ENCODE measurements around the gene VIT. TPM values are rescaled to one million over a fixed set of nuclear protein-coding genes. Genes with fewer than 3 reads are reported as not detected.

VIT gene
- total RNA-seq, 4 donors from 2014 or later, result 17.0 to 32.3 (median 28.7) TPM

DNA sequence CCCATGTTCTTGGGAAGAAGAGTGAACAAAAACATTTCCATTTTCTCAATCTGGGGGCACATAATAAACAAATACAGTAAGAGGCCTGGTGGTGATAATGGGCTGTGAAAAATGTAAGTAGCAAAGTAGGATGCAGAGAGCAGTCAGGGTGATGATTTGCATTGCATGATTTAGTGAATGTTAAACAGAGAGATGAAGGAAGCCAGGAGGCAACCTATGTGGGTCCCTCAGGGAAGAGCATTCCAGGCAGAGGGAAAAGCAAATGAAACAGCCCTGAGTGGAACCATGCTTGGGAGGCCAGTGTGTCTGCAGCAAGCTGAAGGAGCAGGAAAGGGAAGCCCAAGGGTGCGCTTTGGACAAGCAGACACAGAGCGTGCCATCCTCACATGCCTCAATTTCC, 5.4 kb downstream of the VIT start:
- no peaks in the 10 kb centered on the region for H3K36me3 ChIP-seq
- peak; percentile 50 for DNase-seq (ENCODE audit: extremely low spot score)
- H3K4me3 ChIP-seq, result no peak overlapping the region
- intact Hi-C loops (cut with DNase I), result no loop called here
- peaks cover 0 to 10% (median 5%) of the 10 kb centered on the region in 4 donors for H3K4me1 ChIP-seq
- WGBS, result 50% methylated on average over 2 of the region's 2 CpGs
- no peaks in the 10 kb centered on the region for H3K9me3 ChIP-seq
- no peak overlapping the region for H3K27ac ChIP-seq (replicated peaks in 1 of 4)
- TF ChIP-seq, protein P1, sequence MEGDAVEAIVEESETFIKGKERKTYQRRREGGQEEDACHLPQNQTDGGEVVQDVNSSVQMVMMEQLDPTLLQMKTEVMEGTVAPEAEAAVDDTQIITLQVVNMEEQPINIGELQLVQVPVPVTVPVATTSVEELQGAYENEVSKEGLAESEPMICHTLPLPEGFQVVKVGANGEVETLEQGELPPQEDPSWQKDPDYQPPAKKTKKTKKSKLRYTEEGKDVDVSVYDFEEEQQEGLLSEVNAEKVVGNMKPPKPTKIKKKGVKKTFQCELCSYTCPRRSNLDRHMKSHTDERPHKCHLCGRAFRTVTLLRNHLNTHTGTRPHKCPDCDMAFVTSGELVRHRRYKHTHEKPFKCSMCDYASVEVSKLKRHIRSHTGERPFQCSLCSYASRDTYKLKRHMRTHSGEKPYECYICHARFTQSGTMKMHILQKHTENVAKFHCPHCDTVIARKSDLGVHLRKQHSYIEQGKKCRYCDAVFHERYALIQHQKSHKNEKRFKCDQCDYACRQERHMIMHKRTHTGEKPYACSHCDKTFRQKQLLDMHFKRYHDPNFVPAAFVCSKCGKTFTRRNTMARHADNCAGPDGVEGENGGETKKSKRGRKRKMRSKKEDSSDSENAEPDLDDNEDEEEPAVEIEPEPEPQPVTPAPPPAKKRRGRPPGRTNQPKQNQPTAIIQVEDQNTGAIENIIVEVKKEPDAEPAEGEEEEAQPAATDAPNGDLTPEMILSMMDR (IDR thresholded peaks at IDR 0.05), result no peak
- TF ChIP-seq POLR2AphosphoS5 (IDR thresholded peaks at IDR 0.05) (no peak), EP300 (IDR thresholded peaks at IDR 0.05) (no peak), POLR2A (IDR thresholded peaks at IDR 0.05; ENCODE audit: low read depth) (no peak)
- H3K27me3 ChIP-seq, result no peaks in the 10 kb centered on the region

DNA sequence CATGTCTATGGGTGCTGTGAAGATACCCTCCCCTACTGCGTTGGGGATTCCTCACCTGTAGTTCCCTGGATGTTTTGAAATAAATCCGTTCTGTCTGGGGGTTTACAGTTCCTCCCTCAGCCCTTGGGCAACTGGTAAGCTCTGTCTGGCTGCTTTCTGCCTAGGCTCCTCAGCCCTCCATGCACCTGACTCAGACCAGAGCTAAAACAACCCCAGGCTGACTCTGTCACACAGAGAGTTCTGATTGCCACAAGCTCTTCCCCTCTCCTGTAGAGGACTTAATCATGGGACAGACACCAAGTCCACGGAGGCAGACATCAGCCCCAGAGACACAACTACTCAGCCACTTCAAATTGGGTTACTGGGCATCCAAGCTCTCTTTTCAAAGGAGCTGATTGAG, 6.3 kb downstream of the VIT start:
- H3K4me1 ChIP-seq, result peaks cover 0 to 12% (median 5%) of the 10 kb centered on the region in 4 donors
- no peaks in the 10 kb centered on the region for H3K9me3 ChIP-seq
- no peaks in the 10 kb centered on the region for H3K36me3 ChIP-seq
- H3K4me3 ChIP-seq, result no peak overlapping the region
- 93% methylated on average over 3 of the region's 3 CpGs for WGBS
- no peak overlapping the region for H3K27ac ChIP-seq (replicated peaks in 1 of 4)
- DNase-seq (ENCODE audit: extremely low spot score), result peak; percentile 64
- no peaks in the 10 kb centered on the region for H3K27me3 ChIP-seq
- intact Hi-C loops (cut with DNase I), result no loop called here
- no peak for TF ChIP-seq POLR2A (IDR thresholded peaks at IDR 0.05; ENCODE audit: low read depth)
- TF ChIP-seq POLR2AphosphoS5 (IDR thresholded peaks at IDR 0.05), result no peak
- no peak for TF ChIP-seq EP300 (IDR thresholded peaks at IDR 0.05)
- TF ChIP-seq, protein P1 (IDR thresholded peaks at IDR 0.05), result no peak

DNA sequence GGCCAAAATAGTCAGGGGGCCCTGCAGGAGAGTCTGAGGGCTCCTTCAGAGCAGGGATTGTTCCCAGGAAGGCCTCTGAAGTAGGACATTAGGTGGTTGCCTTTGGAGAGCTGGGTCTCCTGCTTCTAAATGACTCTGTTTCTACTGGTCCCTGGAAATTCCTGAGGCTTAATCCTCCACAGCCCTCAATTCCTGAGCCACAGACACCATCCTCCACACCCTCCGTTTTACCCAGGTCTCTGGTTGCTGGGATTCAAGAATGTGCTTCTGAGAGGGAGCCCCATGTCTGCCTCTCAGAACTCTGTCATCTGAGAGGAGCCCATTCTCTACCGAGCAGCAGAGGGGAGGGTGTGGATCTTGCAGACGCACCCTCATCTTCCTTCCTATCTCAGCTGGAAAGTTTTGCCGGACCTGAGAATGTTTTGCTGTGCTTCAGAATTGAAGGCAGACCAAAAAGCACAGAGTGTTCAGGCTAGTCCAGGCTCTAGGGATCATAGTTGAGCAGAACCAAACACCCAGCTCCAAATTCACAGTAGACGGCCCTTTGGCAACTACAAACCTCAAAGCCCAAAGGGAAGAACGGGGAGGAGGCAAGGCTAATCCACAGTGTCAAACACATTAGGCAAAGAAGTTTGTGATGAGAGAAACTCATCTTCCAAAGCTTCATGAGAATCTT, 8.1 kb downstream of the VIT start:
- no peaks in the 10 kb centered on the region for H3K9me3 ChIP-seq
- H3K4me3 ChIP-seq, result no peak overlapping the region
- WGBS, result 78% methylated on average over 5 of the region's 6 CpGs
- DNase-seq (ENCODE audit: extremely low spot score), result peak; percentile 89
- no peak for TF ChIP-seq POLR2A (IDR thresholded peaks at IDR 0.05; ENCODE audit: low read depth)
- no peak for TF ChIP-seq EP300 (IDR thresholded peaks at IDR 0.05)
- TF ChIP-seq, protein P1 (IDR thresholded peaks at IDR 0.05), result no peak
- TF ChIP-seq POLR2AphosphoS5 (IDR thresholded peaks at IDR 0.05), result peak in 1 of 2 donors; percentile 23
- peak overlapping the region; percentile 45 to 65 (median 62) for H3K27ac ChIP-seq (replicated peaks in 1 of 4)
- H3K36me3 ChIP-seq, result no peaks in the 10 kb centered on the region
- intact Hi-C loops (cut with DNase I), result no loop called here
- H3K4me1 ChIP-seq, result peaks cover 0 to 14% (median 6%) of the 10 kb centered on the region in 4 donors
- H3K27me3 ChIP-seq, result no peaks in the 10 kb centered on the region

DNA sequence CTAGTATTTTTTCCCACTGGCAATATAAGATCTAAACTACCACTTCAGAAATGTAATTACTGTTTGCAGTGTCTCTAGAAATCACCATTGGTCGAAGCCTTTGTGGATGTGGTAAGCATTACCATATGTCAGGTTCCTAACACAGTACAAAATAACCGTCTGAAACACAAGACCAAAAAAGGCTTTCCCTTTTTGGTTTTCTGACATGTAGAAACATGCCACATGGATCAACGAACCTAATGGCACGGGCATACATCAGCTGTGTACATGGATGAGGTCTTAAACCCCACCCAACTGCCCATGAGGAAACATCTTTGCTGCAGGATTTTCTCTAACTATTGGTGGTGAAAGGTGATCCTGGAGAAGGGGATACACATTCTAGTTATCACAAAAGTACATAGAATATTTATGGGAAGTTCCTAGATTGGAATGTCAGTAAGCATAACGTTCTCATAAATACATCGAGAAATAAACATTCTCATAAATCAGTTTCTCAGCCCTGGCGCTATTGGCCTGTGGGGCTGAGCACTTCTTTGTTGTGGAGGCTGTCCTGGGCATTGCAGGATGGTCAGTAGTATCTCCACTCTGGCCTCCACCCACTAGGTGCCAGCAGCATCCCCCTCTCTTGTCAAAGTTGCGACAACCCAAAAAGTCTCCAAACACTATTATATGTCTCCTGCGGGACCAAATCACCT, 9.0 kb downstream of the VIT start:
- peak; percentile 39 for DNase-seq (ENCODE audit: extremely low spot score)
- Histone ChIP-seq H3K4me3 (no peak overlapping the region), H3K36me3 (no peaks in the 10 kb centered on the region), H3K4me1 (peaks cover 0 to 14% (median 6%) of the 10 kb centered on the region in 4 donors), H3K9me3 (peaks cover 0 to 1% (median 0%) of the 10 kb centered on the region in 4 donors), H3K27ac (replicated peaks in 1 of 4) (peak overlapping the region; percentile 4 to 62 (median 42)), H3K27me3 (no peaks in the 10 kb centered on the region)
- TF ChIP-seq POLR2A (IDR thresholded peaks at IDR 0.05; ENCODE audit: low read depth), result no peak
- TF ChIP-seq, protein P1 (IDR thresholded peaks at IDR 0.05), result no peak
- TF ChIP-seq EP300 (IDR thresholded peaks at IDR 0.05), result no peak
- no peak for TF ChIP-seq POLR2AphosphoS5 (IDR thresholded peaks at IDR 0.05)
- intact Hi-C loops (cut with DNase I), result no loop called here
- 85% methylated on average over 9 of the region's 9 CpGs for WGBS

All from esophagus muscularis mucosa (tissue), 4 donors.